Measurements from ENCODE around the gene KIF3A. TPM values are rescaled to one million over a fixed set of nuclear protein-coding genes. Genes with fewer than 3 reads are reported as not detected.

Gene KIF3A
- total RNA-seq, 1 donor, result 12.7 TPM

- Histone ChIP-seq H3K27ac (ENCODE audit: low read depth, low read length) (peak overlapping the region; percentile 11), H3K9me3 (ENCODE audit: low read depth, low read length) (no peaks in the 10 kb centered on the region), H3K4me2 (ENCODE audit: insufficient read depth, low read length) (peak overlapping the region; percentile 31), H3K36me3 (ENCODE audit: insufficient read depth, low read length) (no peaks in the 10 kb centered on the region), H3K4me1 (ENCODE audit: insufficient read depth, low read length) (peaks cover 35% of the 10 kb centered on the region), H3K79me2 (ENCODE audit: insufficient read depth, low read length) (no peaks in the 10 kb centered on the region), H3K27me3 (ENCODE audit: insufficient read depth, low read length) (no peaks in the 10 kb centered on the region), H2AFZ (ENCODE audit: low read length) (no peak overlapping the region), H3K4me3 (ENCODE audit: insufficient read depth, low read length) (no peak overlapping the region), H4K20me1 (ENCODE audit: insufficient read depth, low read length) (no peaks in the 10 kb centered on the region)
- DNase-seq (ENCODE audit: insufficient read length, low spot score, missing footprints), result peak; percentile 97
- peak; percentile 58 for TF ChIP-seq CTCF (IDR thresholded peaks at IDR 0.05; ENCODE audit: extremely low read depth, low read depth, low read length)
Measured at GRCh38 chr5:132677191-132677590, 60.2 kb downstream of the KIF3A start.

GRCh38 chr5:132675936-132676689, 61.2 kb downstream of the KIF3A start:
- TF ChIP-seq CTCF (IDR thresholded peaks at IDR 0.05; ENCODE audit: extremely low read depth, low read depth, low read length), result no peak
- no peaks in the 10 kb centered on the region for H4K20me1 ChIP-seq (ENCODE audit: insufficient read depth, low read length)
- no peaks in the 10 kb centered on the region for H3K79me2 ChIP-seq (ENCODE audit: insufficient read depth, low read length)
- H3K9me3 ChIP-seq (ENCODE audit: low read depth, low read length), result no peaks in the 10 kb centered on the region
- no peak overlapping the region for H2AFZ ChIP-seq (ENCODE audit: low read length)
- H3K4me3 ChIP-seq (ENCODE audit: insufficient read depth, low read length), result no peak overlapping the region
- H3K4me1 ChIP-seq (ENCODE audit: insufficient read depth, low read length), result peaks cover 35% of the 10 kb centered on the region
- H3K27me3 ChIP-seq (ENCODE audit: insufficient read depth, low read length), result no peaks in the 10 kb centered on the region
- DNase-seq (ENCODE audit: insufficient read length, low spot score, missing footprints), result no peak
- H3K4me2 ChIP-seq (ENCODE audit: insufficient read depth, low read length), result no peak overlapping the region
- H3K27ac ChIP-seq (ENCODE audit: low read depth, low read length), result no peak overlapping the region
- no peaks in the 10 kb centered on the region for H3K36me3 ChIP-seq (ENCODE audit: insufficient read depth, low read length)

GRCh38 chr5:132674671-132675506, 62.5 kb downstream of the KIF3A start:
- Histone ChIP-seq H3K4me1 (ENCODE audit: insufficient read depth, low read length) (peaks cover 35% of the 10 kb centered on the region), H3K79me2 (ENCODE audit: insufficient read depth, low read length) (no peaks in the 10 kb centered on the region), H2AFZ (ENCODE audit: low read length) (peak overlapping the region; percentile 83), H3K4me2 (ENCODE audit: insufficient read depth, low read length) (peak overlapping the region; percentile 86), H3K27ac (ENCODE audit: low read depth, low read length) (peak overlapping the region; percentile 90), H3K27me3 (ENCODE audit: insufficient read depth, low read length) (no peaks in the 10 kb centered on the region), H3K36me3 (ENCODE audit: insufficient read depth, low read length) (no peaks in the 10 kb centered on the region), H3K9me3 (ENCODE audit: low read depth, low read length) (no peaks in the 10 kb centered on the region), H3K4me3 (ENCODE audit: insufficient read depth, low read length) (peak overlapping the region; percentile 69), H4K20me1 (ENCODE audit: insufficient read depth, low read length) (no peaks in the 10 kb centered on the region)
- DNase-seq (ENCODE audit: insufficient read length, low spot score, missing footprints), result peak; percentile 98
- no peak for TF ChIP-seq CTCF (IDR thresholded peaks at IDR 0.05; ENCODE audit: extremely low read depth, low read depth, low read length)

All from osteoblast (primary cell).